ENCODE measurements around the gene ITPR2.
"Not testable (repeated sequence)": the region's sequence is repeated elsewhere in the genome, so short reads cannot be mapped to it uniquely, and the experiment has no call there.

The ITPR2 gene

DNA sequence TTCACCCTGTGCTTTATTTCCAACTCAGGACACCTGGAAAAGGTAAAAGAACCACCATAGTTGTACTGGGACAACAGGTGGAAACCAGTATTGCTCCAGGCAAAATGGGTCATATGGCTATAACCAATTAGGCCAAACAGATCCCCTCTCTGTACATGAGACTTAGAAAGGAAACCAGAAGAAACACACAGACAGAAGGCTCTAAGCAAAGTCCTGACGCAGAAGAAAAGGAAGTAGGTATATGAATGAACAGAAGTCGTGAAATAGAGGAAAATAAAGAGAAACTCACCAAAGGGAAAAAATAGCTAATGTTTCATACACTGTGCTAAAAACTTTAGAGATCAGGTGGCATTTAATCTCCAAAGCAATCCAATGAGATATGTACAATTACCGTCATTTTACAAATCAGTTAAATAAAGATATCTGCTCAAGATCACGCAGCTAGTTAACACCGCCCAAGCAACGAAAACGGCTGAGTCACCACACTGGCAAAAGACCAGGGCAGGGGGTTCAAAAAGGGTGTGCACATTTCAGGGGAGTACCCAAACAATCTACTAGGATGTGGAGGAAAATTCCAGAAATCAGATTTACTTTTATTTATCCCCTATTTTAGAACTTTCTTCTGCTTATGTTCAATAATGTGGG, 82.3 kb downstream of the ITPR2 start:
- DNase-seq = peak; percentile 44

DNA sequence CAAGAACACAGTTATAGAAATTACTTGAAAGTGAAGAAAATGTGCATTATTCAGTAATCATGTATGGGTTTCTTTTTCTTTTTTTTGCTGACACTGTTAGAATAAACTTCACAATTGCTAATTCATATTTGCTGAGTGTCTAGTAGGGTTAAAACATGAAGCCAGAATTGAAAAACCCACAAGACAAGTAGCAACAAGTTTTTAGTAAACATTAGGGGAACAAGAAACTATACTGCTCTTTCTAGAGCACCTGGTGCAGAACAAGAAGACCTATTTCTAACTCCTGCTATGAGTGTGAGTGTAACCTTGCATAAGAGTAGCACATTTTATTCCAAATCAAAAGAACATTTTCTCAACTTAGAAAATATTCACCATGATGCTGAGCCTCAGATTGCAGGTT, 83.2 kb downstream of the ITPR2 start:
- DNase-seq = no peak

DNA sequence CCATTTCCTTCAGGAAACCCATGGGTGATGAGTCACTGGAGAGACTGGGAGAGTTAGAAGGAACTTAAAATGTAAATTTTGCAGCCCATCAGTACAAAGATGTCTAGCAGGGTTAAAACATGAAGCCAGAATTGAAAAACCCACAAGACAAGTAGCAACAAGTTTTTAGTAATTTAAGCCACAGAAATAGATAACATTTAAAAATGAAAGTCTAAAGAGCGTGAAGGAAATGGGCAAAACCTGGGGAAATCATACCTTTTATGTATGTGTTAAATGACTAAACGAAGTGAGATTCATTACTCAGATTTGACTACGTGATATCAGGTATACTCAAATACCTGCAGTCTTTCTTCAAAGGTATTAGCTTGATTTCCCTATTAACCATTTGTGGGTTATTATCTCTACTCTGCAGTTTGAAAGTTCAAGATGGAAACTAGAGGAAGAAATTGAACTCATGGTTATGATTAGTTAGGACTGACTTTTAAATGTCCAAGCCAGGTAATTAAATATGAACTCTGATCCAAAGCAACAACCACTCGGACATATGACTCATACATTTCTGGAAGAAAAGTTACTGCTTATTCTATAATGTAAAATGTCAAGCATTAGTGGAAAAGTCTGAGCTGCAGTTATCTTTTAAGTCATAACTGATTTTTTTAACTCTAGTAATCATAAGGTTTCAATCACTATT, 84.1 kb downstream of the ITPR2 start:
- no peak for DNase-seq

- no peak for DNase-seq
Measured at GRCh38 chr12:26748412-26748740, 84.6 kb downstream of the ITPR2 start.

DNA sequence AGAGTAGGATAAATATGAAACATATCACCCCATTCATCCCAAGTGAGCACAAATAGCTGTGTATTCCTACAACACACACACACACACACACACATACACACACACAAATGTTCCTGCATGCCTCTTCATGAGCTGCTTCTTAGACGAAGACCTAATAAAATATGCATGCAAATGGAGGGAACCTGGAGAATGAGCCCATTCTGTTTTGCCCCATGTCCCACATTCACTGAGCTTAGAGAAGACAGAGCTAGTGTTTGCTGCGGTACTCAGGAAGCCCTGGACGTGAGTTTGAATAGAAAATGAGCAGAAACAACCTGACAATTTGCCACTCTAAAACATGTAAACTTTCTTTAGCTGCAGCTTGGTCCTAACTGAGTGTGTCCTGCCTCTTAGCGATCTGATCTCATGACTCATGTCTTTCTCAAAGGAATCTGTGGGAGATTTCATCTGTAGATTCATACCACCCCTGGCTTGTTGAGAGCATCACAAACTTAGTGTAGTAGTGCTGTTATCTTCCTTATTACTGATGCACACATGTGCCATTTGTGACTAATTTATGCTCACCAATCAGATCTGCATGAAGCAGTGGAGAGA, 86.8 kb downstream of the ITPR2 start:
- DNase-seq = peak; percentile 52

DNA sequence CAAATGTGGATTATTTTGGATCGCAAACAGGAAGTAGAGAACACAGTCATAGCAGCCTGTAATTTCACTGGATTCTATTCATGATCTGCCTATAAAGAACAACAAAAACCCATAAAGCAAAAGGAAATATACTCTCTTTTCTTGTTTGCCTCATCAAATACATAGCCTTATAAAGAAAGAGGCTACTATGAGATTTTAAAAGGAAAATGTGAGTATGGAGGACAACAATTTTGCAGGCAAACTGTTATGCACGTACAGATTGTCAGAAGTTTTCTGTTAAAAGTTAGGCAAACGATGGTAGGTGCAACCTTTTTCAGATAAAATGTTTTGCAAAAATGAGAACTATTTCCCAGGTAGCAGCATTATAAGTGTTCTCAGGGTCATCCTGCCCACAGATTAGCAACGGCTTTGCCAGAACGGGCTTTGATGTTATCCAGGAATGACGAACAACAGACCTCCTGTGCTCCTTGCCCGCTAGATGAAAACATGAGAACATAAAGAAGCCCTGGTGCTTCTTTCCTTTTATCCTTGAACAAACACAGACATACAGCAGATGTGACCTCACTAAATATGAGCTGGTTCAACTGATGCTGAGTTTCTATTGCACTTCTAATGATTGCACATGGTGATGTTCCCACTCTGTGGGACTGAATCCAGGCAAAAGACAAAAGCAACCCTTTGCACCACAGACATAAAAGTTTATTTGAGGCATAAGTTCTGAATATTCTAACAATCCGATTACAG, 88.1 kb downstream of the ITPR2 start:
- DNase-seq = no peak

DNA sequence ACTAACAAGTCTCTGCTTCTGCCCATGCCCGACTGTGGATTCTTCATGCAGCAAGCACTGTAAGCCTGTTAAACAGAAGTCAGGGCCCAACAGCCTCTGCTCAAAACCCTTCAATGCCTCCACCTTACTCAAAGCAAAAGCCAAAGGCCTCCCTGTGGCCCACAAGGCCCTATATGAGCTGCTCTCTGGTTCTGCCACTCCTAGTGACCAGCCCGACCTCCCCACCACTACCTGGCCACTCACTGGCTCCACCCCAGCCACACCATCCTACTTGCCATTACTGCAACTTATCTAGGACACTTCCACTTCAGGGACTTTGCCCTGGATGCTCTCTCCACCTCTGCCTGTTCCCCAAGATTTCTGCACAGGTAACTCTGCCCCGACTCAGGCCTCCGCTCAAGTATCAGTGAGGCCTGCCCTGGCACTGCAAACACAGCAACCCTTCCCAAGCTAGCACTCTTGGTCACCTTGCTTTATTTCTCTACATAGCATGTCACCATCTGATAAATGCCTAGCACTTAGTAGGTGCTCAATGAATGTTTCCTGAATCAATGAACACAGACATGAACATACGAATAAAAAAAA, 88.9 kb downstream of the ITPR2 start:
- DNase-seq = no peak

GRCh38 chr12:26741584-26742227, 91.3 kb downstream of the ITPR2 start:
- no peak for DNase-seq

GRCh38 chr12:26740991-26741390, 92.0 kb downstream of the ITPR2 start:
- DNase-seq = no peak

GRCh38 chr12:26740348-26740747, 92.6 kb downstream of the ITPR2 start:
- DNase-seq = no peak

DNA sequence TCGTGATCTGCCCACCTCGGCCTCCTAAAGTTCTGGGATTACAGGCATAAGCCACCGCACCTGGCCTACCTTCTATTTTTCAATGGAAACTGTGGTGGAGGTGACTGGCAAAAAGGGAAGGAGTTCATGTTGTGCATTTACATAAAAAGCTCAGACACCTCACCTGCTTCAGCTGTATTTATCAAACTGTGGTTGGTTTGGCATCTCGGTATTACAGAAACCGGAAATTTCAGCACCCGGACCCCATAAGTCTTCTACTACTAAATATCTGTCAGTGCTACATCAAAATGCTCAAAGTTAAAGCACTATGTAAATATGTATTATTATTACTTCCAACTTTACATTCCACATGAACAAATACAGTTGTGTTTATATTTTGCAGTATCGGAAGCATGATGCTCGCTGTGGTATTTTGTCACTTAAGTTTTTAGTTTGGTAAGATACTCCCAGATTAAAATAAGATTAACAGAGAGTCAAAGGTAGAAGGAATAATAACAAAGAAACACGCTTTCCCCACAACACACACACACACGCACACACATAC, 95.4 kb downstream of the ITPR2 start:
- no peak for DNase-seq

DNA sequence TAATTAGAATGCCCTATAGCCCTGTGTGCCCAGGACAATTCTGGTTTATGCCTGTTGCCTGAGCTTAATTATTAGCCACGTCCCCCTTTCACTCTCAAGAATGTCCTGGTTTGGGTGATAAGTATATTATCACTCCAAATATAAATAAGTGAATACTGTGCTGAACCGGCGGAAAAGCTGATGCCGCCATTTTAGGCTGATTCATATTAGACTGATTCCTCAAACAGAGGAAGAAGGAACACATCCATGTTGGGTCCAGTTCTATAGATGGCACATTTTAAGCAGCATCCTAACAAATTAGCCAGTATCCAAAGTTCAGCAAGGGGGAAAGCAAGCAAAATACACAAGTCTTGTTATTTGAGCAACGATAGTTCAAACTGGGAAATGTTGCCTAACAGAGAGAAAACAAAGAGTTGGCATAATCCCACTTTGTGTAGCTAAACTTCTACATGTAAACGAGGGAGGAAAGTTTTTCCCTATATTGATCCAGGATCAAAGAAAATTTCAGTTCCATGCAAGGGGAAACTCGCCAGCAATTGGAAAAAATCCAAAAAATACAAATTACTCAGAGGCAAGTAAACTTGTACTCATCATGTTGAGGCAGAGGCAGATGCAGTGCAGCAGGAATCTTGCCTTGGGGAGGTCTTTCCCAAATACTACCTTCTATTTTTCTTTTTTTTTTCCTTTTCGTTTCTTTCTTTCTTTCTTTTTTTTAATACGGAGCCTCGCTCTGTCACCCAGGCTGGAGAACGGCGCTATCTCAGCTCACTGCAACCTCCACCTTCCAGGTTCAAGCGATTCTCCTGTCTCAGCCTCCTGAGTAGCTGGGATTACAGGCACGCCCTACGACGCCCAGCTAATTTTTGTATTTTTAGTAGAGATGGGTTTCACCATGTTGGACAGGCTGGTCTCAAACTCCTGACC, 96.2 kb downstream of the ITPR2 start:
- DNase-seq = no peak

- DNase-seq = no peak
Measured at GRCh38 chr12:26735249-26735639, 97.8 kb downstream of the ITPR2 start.

GRCh38 chr12:26734510-26735248, 98.3 kb downstream of the ITPR2 start:
- peak; percentile 29 for DNase-seq

GRCh38 chr12:26732005-26732908, 100.7 kb downstream of the ITPR2 start:
- DNase-seq = peak; percentile 73

DNA sequence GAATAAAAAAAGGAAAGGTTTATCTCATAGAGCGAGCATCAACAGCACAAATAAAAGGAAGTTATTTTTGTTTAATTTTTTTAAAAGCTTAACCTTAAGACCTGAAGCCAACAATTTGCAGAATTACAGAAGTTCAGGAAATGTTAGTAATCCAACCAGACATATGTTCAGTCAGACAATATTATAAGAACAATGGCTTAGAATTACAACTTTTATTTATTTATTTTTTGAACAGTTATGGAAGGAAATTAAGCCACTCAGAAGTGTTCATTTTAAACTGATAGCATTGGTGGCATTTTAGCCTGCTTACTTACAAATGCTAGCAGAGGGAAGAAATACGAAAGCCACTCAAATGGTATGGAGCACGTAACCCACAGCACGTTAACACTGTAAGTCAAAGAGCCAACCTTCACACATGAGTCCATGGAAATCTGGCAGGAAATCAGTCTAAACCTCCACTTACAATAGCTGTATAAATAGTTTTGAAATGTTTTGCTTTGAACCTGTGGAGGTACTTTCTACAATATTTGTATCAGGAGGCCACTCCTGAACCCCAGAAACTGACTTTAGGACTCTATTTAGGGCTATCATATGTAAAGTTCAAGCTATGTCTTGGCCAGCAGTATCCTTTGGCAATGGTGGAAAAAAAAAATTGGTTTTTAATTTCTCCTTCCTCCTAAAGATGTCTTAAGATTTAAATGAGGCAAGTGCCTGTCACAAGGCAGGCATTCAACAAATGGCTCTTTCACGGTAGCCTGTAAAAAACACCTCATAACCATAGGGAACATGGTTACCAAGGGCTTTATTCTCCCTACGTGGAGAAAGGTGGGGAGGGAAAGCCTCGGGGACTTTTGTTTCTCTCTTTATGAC, 102.3 kb downstream of the ITPR2 start:
- DNase-seq = no peak

DNA sequence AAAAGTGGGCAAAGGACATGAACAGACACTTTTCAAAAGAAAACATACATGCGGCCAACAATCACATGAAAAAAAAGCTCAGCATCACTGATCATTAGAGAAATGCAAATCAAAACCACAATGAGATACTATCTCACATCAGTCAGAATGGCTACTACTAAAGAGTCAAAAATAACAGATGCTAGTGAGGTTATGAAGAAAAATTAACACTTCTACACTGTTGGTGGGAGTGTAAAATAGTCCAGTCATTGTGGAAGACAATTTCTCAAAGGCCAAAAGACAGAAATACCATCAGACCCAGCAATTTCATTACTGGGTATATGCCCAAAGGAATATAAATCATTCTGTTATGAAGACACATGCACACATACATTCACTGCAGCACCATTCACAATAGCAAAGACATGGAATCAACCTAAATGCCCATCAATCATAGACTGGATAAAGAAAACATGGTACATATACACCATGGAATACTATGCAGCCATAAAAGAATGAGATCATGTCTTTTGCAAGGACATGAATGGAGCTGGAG, 103.8 kb downstream of the ITPR2 start:
- not testable (repeated sequence) for DNase-seq

Measured in hematopoietic multipotent progenitor cell treated with erythropoietin and hydrocortisone succinate and interleukin-3 and kit ligand, for 6 days (in vitro differentiated cells).